GM23338 (cell line): ENCODE data around the gene NUP214. TPM values are rescaled to one million over a fixed set of nuclear protein-coding genes. Genes with fewer than 3 reads are reported as not detected.
"Not testable (repeated sequence)": the region's sequence is repeated elsewhere in the genome, so short reads cannot be mapped to it uniquely, and the experiment has no call there.

Experiments
- ATAC-seq: fragments of 200-7000 bp; cut with Tn5 transposase; 3 replicates; pipeline ENCODE4 v1.9.1; 2020
- DNase-seq: peaks from one replicate; pipeline ENCODE4 v3.0.0-alpha.2; 2015; ENCODE audit warnings: low spot score
- H2AFZ ChIP-seq: fragments of 200-600 bp; sonication (generic); 2 replicates; pipeline ENCODE4 v1.8.0; 2016; ENCODE audit warnings: antibody characterized with exemption, mild to moderate bottlenecking, moderate library complexity
- H3F3A ChIP-seq: fragments of 200-600 bp; sonication (generic); replicated peaks from 2 replicates; pipeline ENCODE4 v1.8.0; 2017; ENCODE audit warnings: antibody characterized with exemption, mixed run types, low read depth
- H3K27ac ChIP-seq: fragments of 200-600 bp; sonication (generic); 2 replicates; pipeline ENCODE4 v1.6.1; 2016; ENCODE audit warnings: low read depth
- H3K27me3 ChIP-seq: fragments of 200-600 bp; sonication (generic); 2 replicates; pipeline ENCODE4 v1.8.0; 2016; ENCODE audit warnings: mild to moderate bottlenecking, mixed run types, moderate library complexity; ENCODE audit not compliant: insufficient read depth
- H3K36me3 ChIP-seq: fragments of 200-600 bp; sonication (generic); 2 replicates; pipeline ENCODE4 v1.8.0; 2016; ENCODE audit warnings: mild to moderate bottlenecking; ENCODE audit not compliant: insufficient read depth
- H3K4me1 ChIP-seq: fragments of 200-600 bp; sonication (generic); 2 replicates; pipeline ENCODE4 v1.8.0; 2016; ENCODE audit warnings: mild to moderate bottlenecking, moderate library complexity; ENCODE audit not compliant: insufficient read depth
- H3K4me2 ChIP-seq: fragments of 200-600 bp; sonication (generic); 2 replicates; pipeline ENCODE4 v1.7.1; 2017; ENCODE audit warnings: mixed run types
- H3K4me3 ChIP-seq: fragments of 200-600 bp; sonication (generic); 2 replicates; pipeline ENCODE4 v1.6.1; 2016; ENCODE audit warnings: mixed run types
- H3K79me2 ChIP-seq: fragments of 200-600 bp; sonication (generic); replicated peaks from 2 replicates; pipeline ENCODE4 v1.8.0; 2017; ENCODE audit warnings: mild to moderate bottlenecking; ENCODE audit not compliant: insufficient read depth
- H3K9me2 ChIP-seq: fragments of 200-600 bp; sonication (generic); 2 replicates; pipeline ENCODE4 v1.8.0; 2017; ENCODE audit not compliant: insufficient read depth
- H4K20me1 ChIP-seq: fragments of 200-600 bp; sonication (generic); replicated peaks from 2 replicates; pipeline ENCODE4 v1.8.0; 2017; ENCODE audit warnings: mild to moderate bottlenecking; ENCODE audit not compliant: insufficient read depth
- H3K27ac Mint-ChIP-seq: 2 replicates; pipeline ENCODE4 v1.8.0; 2020; ENCODE audit warnings: inconsistent platforms, mild to moderate bottlenecking, moderate library complexity, mixed read lengths
- H3K27me3 Mint-ChIP-seq: 3 replicates; pipeline ENCODE4 v1.8.0; 2022; ENCODE audit warnings: low read depth, mild to moderate bottlenecking, moderate library complexity, mixed read lengths, inconsistent platforms; ENCODE audit not compliant: insufficient read depth, poor library complexity
- H3K36me3 Mint-ChIP-seq: 3 replicates; pipeline ENCODE4 v1.8.0; 2021; ENCODE audit warnings: low read depth, mild to moderate bottlenecking, inconsistent platforms, moderate library complexity, mixed read lengths
- H3K4me1 Mint-ChIP-seq: 3 replicates; pipeline ENCODE4 v1.8.0; 2020; ENCODE audit warnings: mild to moderate bottlenecking, inconsistent platforms, mixed read lengths
- H3K4me3 Mint-ChIP-seq: 3 replicates; pipeline ENCODE4 v1.8.0; 2021; ENCODE audit warnings: moderate library complexity, mild to moderate bottlenecking, inconsistent platforms, mixed read lengths
- H3K9me3 Mint-ChIP-seq: 3 replicates; pipeline ENCODE4 v1.8.0; 2020; ENCODE audit warnings: moderate library complexity, mild to moderate bottlenecking, inconsistent platforms, mixed read lengths
- CREB1 ChIP-seq: fragments of 250-450 bp; sonication (Bioruptor Pico); IDR thresholded peaks from 2 replicates; pipeline ENCODE4 v1.5.0; 2020; ENCODE audit warnings: low read depth, mild to moderate bottlenecking, moderate library complexity
- EZH2 ChIP-seq: fragments of 200-600 bp; sonication (generic); IDR thresholded peaks from one replicate; pipeline ENCODE4 v1.8.0; 2017; ENCODE audit warnings: antibody characterized with exemption, mild to moderate bottlenecking, low read depth; ENCODE audit not compliant: unreplicated experiment
- JUNB ChIP-seq: IDR thresholded peaks from one replicate; pipeline ENCODE4 v1.6.1; 2016; ENCODE audit warnings: antibody characterized with exemption; ENCODE audit not compliant: unreplicated experiment
- ZNF114 ChIP-seq: fragments of 250-450 bp; sonication (Bioruptor Pico); IDR thresholded peaks from 2 replicates; pipeline ENCODE4 v1.5.0; 2020; ENCODE audit warnings: mild to moderate bottlenecking, moderate library complexity
- polyA plus RNA-seq: library from polyadenylated mRNA; unstranded; fragments of >200 nt; fragmentation: Nextera tagmentation; extraction: Ambion mirVana; gene quantifications from 2 replicates; pipeline ENCODE4 v1.2.1, GENCODE V29; 2016
- total RNA-seq: library from RNA; depleted of rRNA; stranded (reverse); fragments of >200 nt; shearing (Covaris generic); gene quantifications from 2 replicates; pipeline ENCODE4 v1.2.3, GENCODE V29; 2014
- TF ChIP-seq, protein P1 (sequence below): fragments of 250-450 bp; sonication (Bioruptor Pico); IDR thresholded peaks from 2 replicates; pipeline ENCODE4 v1.5.0; 2020; ENCODE audit warnings: mild to moderate bottlenecking, moderate library complexity

The NUP214 gene
- total and polyA plus RNA-seq, 2 experiments from 2014 or later: 36.0 to 57.0 TPM

DNA sequence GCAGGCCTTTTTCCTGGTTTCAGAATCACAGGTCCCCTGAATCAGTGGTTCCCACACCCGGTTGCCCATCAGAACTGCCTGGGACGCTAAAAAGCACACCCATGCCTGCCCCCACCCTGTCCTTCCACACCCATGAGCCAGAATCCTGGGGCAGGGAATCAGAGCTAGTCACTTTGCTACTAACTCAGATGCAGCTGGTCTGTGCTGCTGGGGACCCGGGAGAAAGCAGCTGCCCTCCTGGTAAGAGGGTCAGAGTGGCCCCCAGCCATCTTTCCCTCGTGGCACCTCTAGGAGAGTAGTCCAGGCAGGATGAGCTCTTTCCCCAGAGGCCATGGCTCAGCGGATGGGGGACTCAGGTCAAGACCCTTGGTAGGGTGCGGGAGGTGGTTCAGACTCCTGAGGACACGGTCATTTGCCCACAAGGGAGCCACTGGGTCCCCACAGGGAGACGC is 11.3 kb upstream of the NUP214 start:
- Histone ChIP-seq H2AFZ (no peak overlapping the region), H3K9me2 (no peaks in the 10 kb centered on the region), H3K4me1 (peaks cover 7% of the 10 kb centered on the region), H3K79me2 (no peaks in the 10 kb centered on the region), H3F3A (0 out of 2 replicates have a peak, but pooled peaks cover 3% of the 10 kb centered on the region), H3K27ac (no peak overlapping the region), H3K36me3 (peaks cover 35% of the 10 kb centered on the region), H3K4me2 (no peak overlapping the region), H4K20me1 (no peaks in the 10 kb centered on the region; the same call in none of the 2 replicates), H3K4me3 (no peak overlapping the region), H3K27me3 (no peaks in the 10 kb centered on the region)
- DNase-seq: no peak
- H3K36me3 Mint-ChIP-seq: peaks cover 83% of the 10 kb centered on the region
- H3K4me1 Mint-ChIP-seq: peaks cover 20% of the 10 kb centered on the region
- H3K27me3 Mint-ChIP-seq: peaks cover 21% of the 10 kb centered on the region
- ATAC-seq: no peak
- H3K27ac Mint-ChIP-seq: peak overlapping the region; percentile 80; the same call in 1 of the 2 replicates
- H3K9me3 Mint-ChIP-seq: no peaks in the 10 kb centered on the region
- H3K4me3 Mint-ChIP-seq: no peak overlapping the region
- no peak for TF ChIP-seq CREB1 (CRISPR knock-in tag)
- TF ChIP-seq ZNF114: no peak
- no peak for TF ChIP-seq EZH2
- no peak for TF ChIP-seq JUNB
- TF ChIP-seq, protein P1, sequence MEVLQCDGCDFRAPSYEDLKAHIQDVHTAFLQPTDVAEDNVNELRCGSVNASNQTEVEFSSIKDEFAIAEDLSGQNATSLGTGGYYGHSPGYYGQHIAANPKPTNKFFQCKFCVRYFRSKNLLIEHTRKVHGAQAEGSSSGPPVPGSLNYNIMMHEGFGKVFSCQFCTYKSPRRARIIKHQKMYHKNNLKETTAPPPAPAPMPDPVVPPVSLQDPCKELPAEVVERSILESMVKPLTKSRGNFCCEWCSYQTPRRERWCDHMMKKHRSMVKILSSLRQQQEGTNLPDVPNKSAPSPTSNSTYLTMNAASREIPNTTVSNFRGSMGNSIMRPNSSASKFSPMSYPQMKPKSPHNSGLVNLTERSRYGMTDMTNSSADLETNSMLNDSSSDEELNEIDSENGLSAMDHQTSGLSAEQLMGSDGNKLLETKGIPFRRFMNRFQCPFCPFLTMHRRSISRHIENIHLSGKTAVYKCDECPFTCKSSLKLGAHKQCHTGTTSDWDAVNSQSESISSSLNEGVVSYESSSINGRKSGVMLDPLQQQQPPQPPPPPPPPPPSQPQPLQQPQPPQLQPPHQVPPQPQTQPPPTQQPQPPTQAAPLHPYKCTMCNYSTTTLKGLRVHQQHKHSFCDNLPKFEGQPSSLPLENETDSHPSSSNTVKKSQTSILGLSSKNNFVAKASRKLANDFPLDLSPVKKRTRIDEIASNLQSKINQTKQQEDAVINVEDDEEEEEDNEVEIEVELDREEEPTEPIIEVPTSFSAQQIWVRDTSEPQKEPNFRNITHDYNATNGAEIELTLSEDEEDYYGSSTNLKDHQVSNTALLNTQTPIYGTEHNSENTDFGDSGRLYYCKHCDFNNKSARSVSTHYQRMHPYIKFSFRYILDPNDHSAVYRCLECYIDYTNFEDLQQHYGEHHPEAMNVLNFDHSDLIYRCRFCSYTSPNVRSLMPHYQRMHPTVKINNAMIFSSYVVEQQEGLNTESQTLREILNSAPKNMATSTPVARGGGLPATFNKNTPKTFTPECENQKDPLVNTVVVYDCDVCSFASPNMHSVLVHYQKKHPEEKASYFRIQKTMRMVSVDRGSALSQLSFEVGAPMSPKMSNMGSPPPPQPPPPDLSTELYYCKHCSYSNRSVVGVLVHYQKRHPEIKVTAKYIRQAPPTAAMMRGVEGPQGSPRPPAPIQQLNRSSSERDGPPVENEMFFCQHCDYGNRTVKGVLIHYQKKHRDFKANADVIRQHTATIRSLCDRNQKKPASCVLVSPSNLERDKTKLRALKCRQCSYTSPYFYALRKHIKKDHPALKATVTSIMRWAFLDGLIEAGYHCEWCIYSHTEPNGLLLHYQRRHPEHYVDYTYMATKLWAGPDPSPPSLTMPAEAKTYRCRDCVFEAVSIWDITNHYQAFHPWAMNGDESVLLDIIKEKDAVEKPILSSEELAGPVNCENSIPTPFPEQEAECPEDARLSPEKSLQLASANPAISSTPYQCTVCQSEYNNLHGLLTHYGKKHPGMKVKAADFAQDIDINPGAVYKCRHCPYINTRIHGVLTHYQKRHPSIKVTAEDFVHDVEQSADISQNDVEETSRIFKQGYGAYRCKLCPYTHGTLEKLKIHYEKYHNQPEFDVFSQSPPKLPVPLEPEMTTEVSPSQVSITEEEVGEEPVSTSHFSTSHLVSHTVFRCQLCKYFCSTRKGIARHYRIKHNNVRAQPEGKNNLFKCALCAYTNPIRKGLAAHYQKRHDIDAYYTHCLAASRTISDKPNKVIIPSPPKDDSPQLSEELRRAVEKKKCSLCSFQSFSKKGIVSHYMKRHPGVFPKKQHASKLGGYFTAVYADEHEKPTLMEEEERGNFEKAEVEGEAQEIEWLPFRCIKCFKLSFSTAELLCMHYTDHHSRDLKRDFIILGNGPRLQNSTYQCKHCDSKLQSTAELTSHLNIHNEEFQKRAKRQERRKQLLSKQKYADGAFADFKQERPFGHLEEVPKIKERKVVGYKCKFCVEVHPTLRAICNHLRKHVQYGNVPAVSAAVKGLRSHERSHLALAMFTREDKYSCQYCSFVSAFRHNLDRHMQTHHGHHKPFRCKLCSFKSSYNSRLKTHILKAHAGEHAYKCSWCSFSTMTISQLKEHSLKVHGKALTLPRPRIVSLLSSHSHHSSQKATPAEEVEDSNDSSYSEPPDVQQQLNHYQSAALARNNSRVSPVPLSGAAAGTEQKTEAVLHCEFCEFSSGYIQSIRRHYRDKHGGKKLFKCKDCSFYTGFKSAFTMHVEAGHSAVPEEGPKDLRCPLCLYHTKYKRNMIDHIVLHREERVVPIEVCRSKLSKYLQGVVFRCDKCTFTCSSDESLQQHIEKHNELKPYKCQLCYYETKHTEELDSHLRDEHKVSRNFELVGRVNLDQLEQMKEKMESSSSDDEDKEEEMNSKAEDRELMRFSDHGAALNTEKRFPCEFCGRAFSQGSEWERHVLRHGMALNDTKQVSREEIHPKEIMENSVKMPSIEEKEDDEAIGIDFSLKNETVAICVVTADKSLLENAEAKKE (CRISPR knock-in tag): no peak

DNA sequence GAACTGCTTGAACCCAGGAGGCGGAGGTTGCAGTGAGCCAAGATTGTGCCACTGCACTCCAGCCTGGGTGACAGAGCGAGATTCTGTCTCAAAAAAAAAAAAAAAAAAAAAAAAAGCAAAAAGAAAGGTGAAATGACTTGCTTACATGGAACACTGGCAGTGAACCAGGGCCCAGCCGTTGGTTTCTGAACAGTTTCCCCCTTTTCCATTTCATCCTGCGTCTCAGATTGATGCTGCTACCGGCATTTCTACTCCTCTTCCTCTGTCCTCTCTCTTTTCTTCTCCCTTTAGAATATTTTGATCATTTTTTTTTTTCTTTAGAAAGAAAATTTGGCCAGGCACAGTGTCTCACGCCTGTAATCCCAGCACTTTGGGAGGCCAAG is 10.0 kb upstream of the NUP214 start:
- H3K9me3 Mint-ChIP-seq, H3K27me3 ChIP-seq, H4K20me1 ChIP-seq, DNase-seq, H3K27ac ChIP-seq, H3K4me3 Mint-ChIP-seq, H3K9me2 ChIP-seq, H2AFZ ChIP-seq, H3K4me2 ChIP-seq, H3K79me2 ChIP-seq, H3K4me1 ChIP-seq, H3K4me3 ChIP-seq, H3F3A ChIP-seq, H3K27ac Mint-ChIP-seq, ATAC-seq: not testable (repeated sequence)
- Mint-ChIP-seq H3K27me3 (peaks cover 15% of the 10 kb centered on the region), H3K36me3 (peaks cover 83% of the 10 kb centered on the region), H3K4me1 (peaks cover 16% of the 10 kb centered on the region; the same call in 2 of the 3 replicates)
- peaks cover 43% of the 10 kb centered on the region for H3K36me3 ChIP-seq
